WTC11 (cell line): Measurements from ENCODE around the gene SGTA.

Experiments used
- ATF1 ChIP-seq: sonication (generic); formaldehyde crosslinking; IDR thresholded peaks from 2 replicates; pipeline ENCODE4 v1.8.1; 2023; ENCODE audit warnings: mild to moderate bottlenecking, moderate library complexity, missing genetic modification reagents
- CBFB ChIP-seq: sonication (generic); formaldehyde crosslinking; IDR thresholded peaks from 2 replicates; pipeline ENCODE4 v1.8.1; 2022; ENCODE audit warnings: mild to moderate bottlenecking, low read depth, missing genetic modification reagents
- CTCF ChIP-seq: fragments of 200-600 bp; IDR thresholded peaks from 2 replicates; pipeline ENCODE4 v1.8.0; 2022; ENCODE audit warnings: antibody characterized with exemption
- TF ChIP-seq, protein P1 (sequence below): sonication (generic); formaldehyde crosslinking; IDR thresholded peaks from 2 replicates; pipeline ENCODE4 v1.8.1; 2023; ENCODE audit warnings: mild to moderate bottlenecking, missing genetic modification reagents

GRCh38 chr19:2800506-2800905 lies 17.4 kb upstream of the SGTA start:
- TF ChIP-seq ATF1 (CRISPR knock-in tag) (no peak), CTCF (no peak), CBFB (CRISPR knock-in tag) (no peak)
- TF ChIP-seq, protein P1, sequence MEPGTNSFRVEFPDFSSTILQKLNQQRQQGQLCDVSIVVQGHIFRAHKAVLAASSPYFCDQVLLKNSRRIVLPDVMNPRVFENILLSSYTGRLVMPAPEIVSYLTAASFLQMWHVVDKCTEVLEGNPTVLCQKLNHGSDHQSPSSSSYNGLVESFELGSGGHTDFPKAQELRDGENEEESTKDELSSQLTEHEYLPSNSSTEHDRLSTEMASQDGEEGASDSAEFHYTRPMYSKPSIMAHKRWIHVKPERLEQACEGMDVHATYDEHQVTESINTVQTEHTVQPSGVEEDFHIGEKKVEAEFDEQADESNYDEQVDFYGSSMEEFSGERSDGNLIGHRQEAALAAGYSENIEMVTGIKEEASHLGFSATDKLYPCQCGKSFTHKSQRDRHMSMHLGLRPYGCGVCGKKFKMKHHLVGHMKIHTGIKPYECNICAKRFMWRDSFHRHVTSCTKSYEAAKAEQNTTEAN (CRISPR knock-in tag), result no peak
